HCT116 (cell line): ENCODE results near the gene FAR2. TPM values are rescaled to one million over a fixed set of nuclear protein-coding genes. Genes with fewer than 3 reads are reported as not detected.

Experiments
- ATAC-seq: fragments of 200-7000 bp; cut with Tn5 transposase; 2 replicates; pipeline ENCODE4 v1.9.1; 2020; ENCODE audit warnings: mild to moderate bottlenecking, moderate library complexity
- BruUV-seq: library from RNA; stranded (reverse); fragments of 400-500 nt; replicated peaks from 2 replicates; lab custom pipeline; 2021; lab: Mats Ljungman, UMichigan
- CTCF ChIA-PET: fragments of 300-600 bp; sonication (Branson Sonifier 250); formaldehyde crosslinking; loops from one replicate; lab custom pipeline; 2021; ENCODE audit warnings: antibody characterized with exemption; lab: Charles Lee
- POLR2A ChIA-PET: fragments of 300-600, 350-600 bp; sonication (Branson Sonifier 250); formaldehyde crosslinking; loops from one replicate; lab custom pipeline; 2021; ENCODE audit warnings: antibody characterized with exemption; lab: Charles Lee
- RAD21 ChIA-PET, 2 experiments: fragments of 300-600 bp; sonication (Branson Sonifier 250); formaldehyde crosslinking; loops; one replicate each; lab custom pipeline; 2023; ENCODE audit warnings: low total read pairs in 2 of 2; ENCODE audit not compliant: uncharacterized antibody in 2 of 2, unreplicated experiment in 2 of 2, low non-redundant PET in 1 of 2; lab: Charles Lee
- DNase-seq: peaks from one replicate; pipeline ENCODE4 v3.0.0-alpha.2; 2010; ENCODE audit warnings: low read depth, low spot score
- H2AFZ ChIP-seq: fragments of 200-600 bp; shearing (Covaris generic), sonication (generic); 2 replicates; pipeline ENCODE4 v1.6.1; 2017; ENCODE audit warnings: low read depth, mixed run types, mixed read lengths, antibody characterized with exemption, low read length; ENCODE audit not compliant: poor library complexity, severe bottlenecking
- H3K27ac ChIP-seq: 2 replicates; pipeline ENCODE4 v1.5.1; 2012; ENCODE audit warnings: low read depth, low read length
- H3K27me3 ChIP-seq: fragments of 200-600 bp; sonication (generic); 2 replicates; pipeline ENCODE4 v1.6.1; 2016; ENCODE audit warnings: mixed run types, low read length, mixed read lengths; ENCODE audit not compliant: insufficient read depth
- H3K36me3 ChIP-seq, 2 experiments: fragments of 200-500 bp in 1 of 2; fragments of 200-600 bp in 1 of 2; sonication (Bioruptor generic) in 1 of 2; sonication (generic) in 1 of 2; 2 replicates each; pipeline versions ENCODE4 v1.5.1 to v1.6.1; 2014 to 2016; ENCODE audit warnings: low read length in 2 of 2, inconsistent platforms in 1 of 2, mixed read lengths in 1 of 2, mixed run types in 1 of 2; ENCODE audit not compliant: insufficient read depth in 2 of 2, control insufficient read depth in 1 of 2
- H3K4me1 ChIP-seq, 2 experiments: fragments of 200-600 bp in 1 of 2; sonication (generic) in 1 of 2; 2 replicates each; pipeline versions ENCODE4 v1.5.1 to v1.6.1; 2012 to 2017; ENCODE audit warnings: low read length in 2 of 2, inconsistent platforms in 1 of 2, mild to moderate bottlenecking in 1 of 2, mixed read lengths in 1 of 2, mixed run types in 1 of 2, moderate library complexity in 1 of 2; ENCODE audit not compliant: insufficient read depth in 2 of 2, control insufficient read depth in 1 of 2
- H3K4me2 ChIP-seq: fragments of 200-600 bp; sonication (generic); 2 replicates; pipeline ENCODE4 v1.6.1; 2017; ENCODE audit warnings: mixed run types, low read length, mixed read lengths
- H3K4me3 ChIP-seq, 2 experiments: fragments of 200-600 bp in 1 of 2; sonication (generic) in 1 of 2; replicated peaks in 1 of 2; 2 replicates each; pipeline ENCODE4 v1.5.1; 2011 to 2016; ENCODE audit warnings: low read length in 2 of 2, control low read depth in 1 of 2, low read depth in 1 of 2, mild to moderate bottlenecking in 1 of 2, mixed read lengths in 1 of 2, mixed run types in 1 of 2
- H3K79me2 ChIP-seq: fragments of 200-600 bp; sonication (generic); 2 replicates; pipeline ENCODE4 v1.6.1; 2017; ENCODE audit warnings: mild to moderate bottlenecking, mixed run types, low read length, moderate library complexity, mixed read lengths; ENCODE audit not compliant: insufficient read depth
- H3K9ac ChIP-seq: fragments of 200-600 bp; sonication (generic); 2 replicates; pipeline ENCODE4 v1.6.1; 2016; ENCODE audit warnings: low read length, mixed read lengths
- H3K9me2 ChIP-seq: fragments of 200-600 bp; sonication (generic), shearing (Covaris generic); 2 replicates; pipeline ENCODE4 v1.6.1; 2017; ENCODE audit warnings: mixed run types, mild to moderate bottlenecking, moderate library complexity; ENCODE audit not compliant: insufficient read depth
- H3K9me3 ChIP-seq, 2 experiments: fragments of 200-500 bp in 1 of 2; fragments of 200-600 bp in 1 of 2; sonication (Bioruptor generic) in 1 of 2; sonication (generic) in 1 of 2; 2 replicates each; pipeline ENCODE4 v1.6.1; 2014 to 2017; ENCODE audit warnings: low read length in 2 of 2, mixed read lengths in 2 of 2, inconsistent platforms in 1 of 2, low read depth in 1 of 2, mild to moderate bottlenecking in 1 of 2, mixed run types in 1 of 2, moderate library complexity in 1 of 2; ENCODE audit not compliant: control insufficient read depth in 1 of 2, insufficient read depth in 1 of 2
- H4K20me1 ChIP-seq: fragments of 200-600 bp; sonication (generic), shearing (Covaris generic); 2 replicates; pipeline ENCODE4 v1.6.1; 2017; ENCODE audit warnings: mixed run types, mild to moderate bottlenecking, moderate library complexity; ENCODE audit not compliant: insufficient read depth
- ATF3 ChIP-seq: IDR thresholded peaks from 2 replicates; pipeline ENCODE4 v1.6.1; 2012
- CTCF ChIP-seq, 3 experiments: fragments of 200-600 bp in 1 of 3; sonication (generic) in 1 of 3; IDR thresholded peaks in 2 of 3; conservative IDR thresholded peaks in 1 of 3; 2 replicates each; pipeline ENCODE4 v1.5.1; 2012 to 2017; ENCODE audit warnings: low read depth in 2 of 3, low read length in 2 of 3, antibody characterized with exemption in 1 of 3, borderline replicate concordance in 1 of 3, control low read depth in 1 of 3, mild to moderate bottlenecking in 1 of 3, mixed read lengths in 1 of 3, mixed run types in 1 of 3, moderate library complexity in 1 of 3; ENCODE audit not compliant: insufficient read depth in 1 of 3
- EGR1 ChIP-seq: IDR thresholded peaks from 2 replicates; pipeline ENCODE4 v1.6.1; 2012; ENCODE audit warnings: low read depth
- ELF1 ChIP-seq: IDR thresholded peaks from 2 replicates; pipeline ENCODE4 v1.6.1; 2012; ENCODE audit warnings: low read depth, borderline replicate concordance
- FOSL1 ChIP-seq: IDR thresholded peaks from 2 replicates; pipeline ENCODE4 v1.6.1; 2012; ENCODE audit warnings: low read depth
- POLR2A ChIP-seq: IDR thresholded peaks from 2 replicates; pipeline ENCODE4 v1.7.0; 2011; ENCODE audit warnings: borderline replicate concordance; ENCODE audit not compliant: insufficient read depth, insufficient read length; ENCODE audit errors: extremely low read depth
- REST ChIP-seq: IDR thresholded peaks from 2 replicates; pipeline ENCODE4 v1.6.1; 2012; ENCODE audit warnings: low read depth
- SIN3A ChIP-seq: IDR thresholded peaks from 2 replicates; pipeline ENCODE4 v1.6.1; 2012; ENCODE audit warnings: low read depth
- SRF ChIP-seq: IDR thresholded peaks from 2 replicates; pipeline ENCODE4 v1.6.1; 2012; ENCODE audit warnings: low read depth
- intact Hi-C: fragments of 100-400 bp; cut with micrococcal nuclease; formaldehyde crosslinking; loops from 2 replicates; pipeline ENCODE4 v1.10.0; 2022
- total RNA-seq: library from RNA; stranded (reverse); gene quantifications from one replicate; pipeline ENCODE4 v1.2.1, GENCODE V29; 2021; ENCODE audit not compliant: unreplicated experiment

FAR2 gene
- total RNA-seq, 1 experiment from 2014 or later: 9.7 TPM

GRCh38 chr12:29207120-29207519 is 58.0 kb downstream of the FAR2 start:
- TF ChIP-seq POLR2A (no peak), REST (no peak), ATF3 (no peak)
- ATAC-seq: no peak
- no peak overlapping the region for H3K4me3 ChIP-seq
- CTCF ChIA-PET: no interaction called here
- no peaks in the 10 kb centered on the region for H4K20me1 ChIP-seq
- no peaks in the 10 kb centered on the region for H3K9me2 ChIP-seq
- H3K79me2 ChIP-seq: no peaks in the 10 kb centered on the region
- no TSS peak for BruUV-seq
- POLR2A ChIA-PET: no interaction called here
- H3K36me3 ChIP-seq: no peaks in the 10 kb centered on the region
- no peaks in the 10 kb centered on the region for H3K9me3 ChIP-seq
- H3K27me3 ChIP-seq: no peaks in the 10 kb centered on the region
- H3K27ac ChIP-seq: no peak overlapping the region
- DNase-seq: no peak
- intact Hi-C loops: no loop called here
- no peak overlapping the region for H3K9ac ChIP-seq
- RAD21 ChIA-PET: no interaction called here
- no peak overlapping the region for H2AFZ ChIP-seq
- H3K4me1 ChIP-seq: no peaks in the 10 kb centered on the region
- no peak overlapping the region for H3K4me2 ChIP-seq

- Histone ChIP-seq H3K27ac (no peak overlapping the region), H3K4me3 (no peak overlapping the region), H3K9me3 (no peaks in the 10 kb centered on the region), H3K27me3 (no peaks in the 10 kb centered on the region), H2AFZ (no peak overlapping the region), H3K79me2 (no peaks in the 10 kb centered on the region), H3K4me2 (no peak overlapping the region), H4K20me1 (no peaks in the 10 kb centered on the region), H3K9me2 (no peaks in the 10 kb centered on the region), H3K4me1 (no peaks in the 10 kb centered on the region), H3K9ac (no peak overlapping the region), H3K36me3 (no peaks in the 10 kb centered on the region)
- intact Hi-C loops: no loop called here
- RAD21 ChIA-PET: no interaction called here
- CTCF ChIA-PET: no interaction called here
- no peak for DNase-seq
- no peak for ATAC-seq
- no peak for TF ChIP-seq ELF1
- TF ChIP-seq FOSL1: no peak
- no peak for TF ChIP-seq EGR1
- no peak for TF ChIP-seq CTCF (IDR thresholded peaks at IDR 0.05 in 2 of 3, conservative IDR thresholded peaks at IDR 0.05 in 1 of 3; ENCODE audit: borderline replicate concordance in 1 of 3, insufficient read depth in 1 of 3, low read depth in 2 of 3, low read length in 2 of 3)
- TF ChIP-seq SIN3A: no peak
- no peak for TF ChIP-seq SRF
- POLR2A ChIA-PET: no interaction called here
- no TSS peak for BruUV-seq
Measured at GRCh38 chr12:29208060-29208459, 59.0 kb downstream of the FAR2 start.
